AG09319 (cell line): ENCODE measurements around the gene SLC12A7.
"Not testable (repeated sequence)": the region's sequence is repeated elsewhere in the genome, so short reads cannot be mapped to it uniquely, and the experiment has no call there.

ENCODE experiments used
- DNase-seq: peaks from one replicate; pipeline ENCODE4 v3.0.0-alpha.2; 2010; ENCODE audit warnings: low read depth; ENCODE audit errors: extremely low read depth
- CTCF ChIP-seq: IDR thresholded peaks from 2 replicates; pipeline ENCODE4 v1.5.1; 2011; ENCODE audit warnings: low read depth, mild to moderate bottlenecking, inconsistent platforms, low read length, moderate library complexity

SLC12A7 gene

GRCh38 chr5:1128977-1129710 lies 17.3 kb upstream of the SLC12A7 start:
- no peak for DNase-seq
- no peak for TF ChIP-seq CTCF

GRCh38 chr5:1127959-1128785 lies 16.3 kb upstream of the SLC12A7 start:
- no peak for TF ChIP-seq CTCF
- DNase-seq = no peak

- not testable (repeated sequence) for DNase-seq
Observed at GRCh38 chr5:1125695-1126094, 13.8 kb upstream of the SLC12A7 start.

- no peak for TF ChIP-seq CTCF
- DNase-seq = no peak
Observed at GRCh38 chr5:1125030-1125357, 13.1 kb upstream of the SLC12A7 start.

- DNase-seq = no peak
- no peak for TF ChIP-seq CTCF
Observed at GRCh38 chr5:1124205-1125029, 12.6 kb upstream of the SLC12A7 start.

- no peak for TF ChIP-seq CTCF
- no peak for DNase-seq
Observed at GRCh38 chr5:1123418-1124147, 11.7 kb upstream of the SLC12A7 start.

GRCh38 chr5:1122511-1123294 lies 10.8 kb upstream of the SLC12A7 start:
- no peak for DNase-seq
- TF ChIP-seq CTCF = no peak
